HFF-Myc (cell line): Measurements from ENCODE around the gene NCOA5.

Experiments
- DNase-seq: peaks from one replicate; pipeline ENCODE4 v3.0.0-alpha.2; 2011; ENCODE audit warnings: low read depth; ENCODE audit errors: extremely low read depth
- H3K4me3 ChIP-seq: replicated peaks from 2 replicates; pipeline ENCODE4 v1.5.1; 2011; ENCODE audit warnings: low read depth, mild to moderate bottlenecking, control low read depth, low read length
- CTCF ChIP-seq: IDR thresholded peaks from 2 replicates; pipeline ENCODE4 v1.5.1; 2012; ENCODE audit warnings: mild to moderate bottlenecking, low read depth, low read length, control low read depth; ENCODE audit errors: missing control alignments

Gene NCOA5

GRCh38 chr20:46043556-46043955, 46.2 kb downstream of the NCOA5 start:
- TF ChIP-seq CTCF: no peak
- no peak for DNase-seq
- no peak overlapping the region for H3K4me3 ChIP-seq

GRCh38 chr20:46040902-46041535, 48.7 kb downstream of the NCOA5 start:
- no peak for DNase-seq
- TF ChIP-seq CTCF: no peak
- H3K4me3 ChIP-seq: no peak overlapping the region

- no peak for DNase-seq
- H3K4me3 ChIP-seq: no peak overlapping the region
- no peak for TF ChIP-seq CTCF
Observed at GRCh38 chr20:46037036-46037435, 52.7 kb downstream of the NCOA5 start.

GRCh38 chr20:46036370-46036769, 53.4 kb downstream of the NCOA5 start:
- H3K4me3 ChIP-seq: no peak overlapping the region
- DNase-seq: no peak
- TF ChIP-seq CTCF: no peak

- no peak for DNase-seq
- TF ChIP-seq CTCF: no peak
- H3K4me3 ChIP-seq: no peak overlapping the region
Observed at GRCh38 chr20:46035713-46036112, 54.0 kb downstream of the NCOA5 start.

GRCh38 chr20:46035253-46035652, 54.5 kb downstream of the NCOA5 start:
- DNase-seq: no peak
- TF ChIP-seq CTCF: no peak
- no peak overlapping the region for H3K4me3 ChIP-seq

- TF ChIP-seq CTCF: no peak
- H3K4me3 ChIP-seq: no peak overlapping the region
- no peak for DNase-seq
Observed at GRCh38 chr20:46034039-46034438, 55.7 kb downstream of the NCOA5 start.
